ENCODE data around the gene SH2D1A. TPM values are rescaled to one million over a fixed set of nuclear protein-coding genes. Genes with fewer than 3 reads are reported as not detected.

Gene SH2D1A
- total RNA-seq, 1 experiment from 2014 or later = not detected

- Mint-ChIP-seq H3K27ac (ENCODE audit: unreplicated experiment) (no peak overlapping the region), H3K9me3 (ENCODE audit: low read depth, unreplicated experiment) (no peaks in the 10 kb centered on the region), H3K4me3 (ENCODE audit: low read depth, unreplicated experiment) (no peak overlapping the region), H3K4me1 (ENCODE audit: low read depth, unreplicated experiment) (no peaks in the 10 kb centered on the region), H3K36me3 (ENCODE audit: insufficient read depth, unreplicated experiment) (no peaks in the 10 kb centered on the region), H3K27me3 (ENCODE audit: unreplicated experiment) (peaks cover 1% of the 10 kb centered on the region)
- intact Hi-C loops (cut with micrococcal nuclease; ENCODE audit: unreplicated experiment) = no loop called here
- TF ChIP-seq CTCF (IDR thresholded peaks at IDR 0.05; ENCODE audit: unreplicated experiment) = no peak
- no TSS peak for BruUV-seq (replicated peaks)
- CTCF ChIA-PET = no interaction called here
- no peak for DNase-seq
Measured at GRCh38 chrX:124342174-124342867, 4.0 kb upstream of the SH2D1A start.

- CTCF ChIA-PET = no interaction called here
- intact Hi-C loops (cut with micrococcal nuclease; ENCODE audit: unreplicated experiment) = no loop called here
- no peak for TF ChIP-seq CTCF (IDR thresholded peaks at IDR 0.05; ENCODE audit: unreplicated experiment)
- no TSS peak for BruUV-seq (replicated peaks)
- Mint-ChIP-seq H3K4me3 (ENCODE audit: low read depth, unreplicated experiment) (no peak overlapping the region), H3K27me3 (ENCODE audit: unreplicated experiment) (no peaks in the 10 kb centered on the region), H3K36me3 (ENCODE audit: insufficient read depth, unreplicated experiment) (no peaks in the 10 kb centered on the region), H3K27ac (ENCODE audit: unreplicated experiment) (no peak overlapping the region), H3K9me3 (ENCODE audit: low read depth, unreplicated experiment) (no peaks in the 10 kb centered on the region), H3K4me1 (ENCODE audit: low read depth, unreplicated experiment) (no peaks in the 10 kb centered on the region)
- DNase-seq = no peak
Measured at GRCh38 chrX:124343016-124343415, 3.3 kb upstream of the SH2D1A start.

GRCh38 chrX:124344246-124344645, 2.1 kb upstream of the SH2D1A start:
- intact Hi-C loops (cut with micrococcal nuclease; ENCODE audit: unreplicated experiment) = no loop called here
- TF ChIP-seq CTCF (IDR thresholded peaks at IDR 0.05; ENCODE audit: unreplicated experiment) = no peak
- Mint-ChIP-seq H3K4me1 (ENCODE audit: low read depth, unreplicated experiment) (no peaks in the 10 kb centered on the region), H3K9me3 (ENCODE audit: low read depth, unreplicated experiment) (no peaks in the 10 kb centered on the region), H3K27me3 (ENCODE audit: unreplicated experiment) (no peaks in the 10 kb centered on the region), H3K4me3 (ENCODE audit: low read depth, unreplicated experiment) (no peak overlapping the region), H3K36me3 (ENCODE audit: insufficient read depth, unreplicated experiment) (no peaks in the 10 kb centered on the region), H3K27ac (ENCODE audit: unreplicated experiment) (no peak overlapping the region)
- BruUV-seq (replicated peaks) = no TSS peak
- no peak for DNase-seq
- CTCF ChIA-PET = no interaction called here

- no peaks in the 10 kb centered on the region for H3K36me3 Mint-ChIP-seq (ENCODE audit: insufficient read depth, unreplicated experiment)
- no peak for DNase-seq
- H3K4me3 Mint-ChIP-seq (ENCODE audit: low read depth, unreplicated experiment) = no peak overlapping the region
- no peak overlapping the region for H3K27ac Mint-ChIP-seq (ENCODE audit: unreplicated experiment)
- CTCF ChIA-PET = no interaction called here
- intact Hi-C loops (cut with micrococcal nuclease; ENCODE audit: unreplicated experiment) = no loop called here
- no peaks in the 10 kb centered on the region for H3K9me3 Mint-ChIP-seq (ENCODE audit: low read depth, unreplicated experiment)
- BruUV-seq (replicated peaks) = no TSS peak
- TF ChIP-seq CTCF (IDR thresholded peaks at IDR 0.05; ENCODE audit: unreplicated experiment) = no peak
- no peaks in the 10 kb centered on the region for H3K27me3 Mint-ChIP-seq (ENCODE audit: unreplicated experiment)
- no peaks in the 10 kb centered on the region for H3K4me1 Mint-ChIP-seq (ENCODE audit: low read depth, unreplicated experiment)
Measured at GRCh38 chrX:124346877-124347241, 496 bp downstream of the SH2D1A start.

Measured in Calu3 (cell line).